ENCODE data around the gene TBC1D5.
"Not testable (repeated sequence)": the region's sequence is repeated elsewhere in the genome, so short reads cannot be mapped to it uniquely, and the experiment has no call there.

Gene TBC1D5

GRCh38 chr3:17639765-17640164 is 102.7 kb downstream of the TBC1D5 start:
- DNase-seq = no peak

GRCh38 chr3:17639257-17639656 is 103.2 kb downstream of the TBC1D5 start:
- no peak for DNase-seq

- DNase-seq = no peak
These were observed 104.1 kb downstream of the TBC1D5 start for GRCh38 chr3:17638356-17638755.

- DNase-seq = not testable (repeated sequence)
These were observed 106.8 kb downstream of the TBC1D5 start for GRCh38 chr3:17635675-17636074.

GRCh38 chr3:17634964-17635363 is 107.5 kb downstream of the TBC1D5 start:
- no peak for DNase-seq

- DNase-seq = no peak
These were observed 108.2 kb downstream of the TBC1D5 start for GRCh38 chr3:17634201-17634600.

GRCh38 chr3:17632401-17633100 is 109.9 kb downstream of the TBC1D5 start:
- no peak for DNase-seq

- no peak for DNase-seq
These were observed 110.8 kb downstream of the TBC1D5 start for GRCh38 chr3:17631609-17632008.

- DNase-seq = no peak
These were observed 113.0 kb downstream of the TBC1D5 start for GRCh38 chr3:17629400-17629799.

- DNase-seq = no peak
These were observed 116.0 kb downstream of the TBC1D5 start for GRCh38 chr3:17626395-17626794.

GRCh38 chr3:17625133-17625532 is 117.3 kb downstream of the TBC1D5 start:
- DNase-seq = no peak

GRCh38 chr3:17623464-17623863 is 119.0 kb downstream of the TBC1D5 start:
- DNase-seq = no peak

GRCh38 chr3:17619968-17620367 is 122.5 kb downstream of the TBC1D5 start:
- no peak for DNase-seq

- DNase-seq = not testable (repeated sequence)
These were observed 129.4 kb downstream of the TBC1D5 start for GRCh38 chr3:17613017-17613416.

GRCh38 chr3:17607905-17608304 is 134.5 kb downstream of the TBC1D5 start:
- no peak for DNase-seq

- no peak for DNase-seq
These were observed 136.5 kb downstream of the TBC1D5 start for GRCh38 chr3:17605934-17606333.

GRCh38 chr3:17605032-17605431 is 137.4 kb downstream of the TBC1D5 start:
- no peak for DNase-seq

GRCh38 chr3:17602126-17602525 is 140.3 kb downstream of the TBC1D5 start:
- no peak for DNase-seq

GRCh38 chr3:17592956-17593355 is 149.5 kb downstream of the TBC1D5 start:
- DNase-seq = no peak

- DNase-seq = no peak
These were observed 152.0 kb downstream of the TBC1D5 start for GRCh38 chr3:17590465-17590864.

- DNase-seq = no peak
These were observed 152.5 kb downstream of the TBC1D5 start for GRCh38 chr3:17589888-17590287.

GRCh38 chr3:17588422-17588821 is 154.0 kb downstream of the TBC1D5 start:
- DNase-seq = no peak

GRCh38 chr3:17585394-17586325 is 156.8 kb downstream of the TBC1D5 start:
- no peak for DNase-seq

- DNase-seq = no peak
These were observed 158.4 kb downstream of the TBC1D5 start for GRCh38 chr3:17584066-17584465.

All from left hindlimb (tissue), 1 donor.